Left cardiac atrium (tissue), 4 donors: ENCODE measurements around the gene CUEDC1. TPM values are rescaled to one million over a fixed set of nuclear protein-coding genes. Genes with fewer than 3 reads are reported as not detected.

Experiments
- ATAC-seq, 2 donors: fragments of 200-7000 bp; cut with Tn5 transposase; one replicate each; pipeline ENCODE4 v1.9.1; 2020; ENCODE audit warnings: mild to moderate bottlenecking in 2 of 2, moderate library complexity in 2 of 2
- DNase-seq: peaks from one replicate; pipeline ENCODE4 v3.0.0-alpha.2; 2020
- intact Hi-C, 2 donors: fragments of 100-400 bp; cut with DNase I; formaldehyde crosslinking; loops; one replicate each; pipeline versions ENCODE4 v1.14.1 to v1.15.1; 2022 to 2023
- total RNA-seq, 2 donors: library from RNA; stranded (reverse); fragmentation: NEBNext Ultra II Directional; extraction: Animal tissue kit (Norgen Biotek cat#: 25700); gene quantifications; one replicate each; pipeline ENCODE4 v1.2.1, GENCODE V29; 2021
- donor health status: DM: no; HTN: yes; CAD: no.
- donor health status: DM: no; HTN: yes; CAD: no; lungs with severe emphysema.
- donor health status: DM: yes; HTN: yes; CAD: no.
- donor health status: Dilated cardiomyopathy.

The CUEDC1 gene
- total RNA-seq, 2 donors from 2014 or later = 38.3 to 45.5 TPM

- DNase-seq = peak; percentile 84
- intact Hi-C loops = loop anchor here in 1 of 2 donors (5.0 kb wide), 2 partner anchors 38 to 57 kb away; partner anchors contain the start of gene MRPS23
- peak; percentile 56 to 76 for ATAC-seq
Measured at GRCh38 chr17:57889892-57890856, 65.0 kb downstream of the CUEDC1 start.

- intact Hi-C loops = no loop called here
- DNase-seq = no peak
- no peak for ATAC-seq
Measured at GRCh38 chr17:57889252-57889651, 66.0 kb downstream of the CUEDC1 start.

GRCh38 chr17:57888311-57889216 lies 66.6 kb downstream of the CUEDC1 start:
- intact Hi-C loops = no loop called here
- no peak for ATAC-seq
- no peak for DNase-seq

- DNase-seq (no peak), ATAC-seq (no peak)
- intact Hi-C loops = no loop called here
Measured at GRCh38 chr17:57887161-57887560, 68.1 kb downstream of the CUEDC1 start.

- DNase-seq (no peak), ATAC-seq (no peak)
- intact Hi-C loops = no loop called here
Measured at GRCh38 chr17:57886020-57886419, 69.2 kb downstream of the CUEDC1 start.

GRCh38 chr17:57885148-57885915 lies 69.9 kb downstream of the CUEDC1 start:
- ATAC-seq (no peak), DNase-seq (no peak)
- intact Hi-C loops = no loop called here

DNA sequence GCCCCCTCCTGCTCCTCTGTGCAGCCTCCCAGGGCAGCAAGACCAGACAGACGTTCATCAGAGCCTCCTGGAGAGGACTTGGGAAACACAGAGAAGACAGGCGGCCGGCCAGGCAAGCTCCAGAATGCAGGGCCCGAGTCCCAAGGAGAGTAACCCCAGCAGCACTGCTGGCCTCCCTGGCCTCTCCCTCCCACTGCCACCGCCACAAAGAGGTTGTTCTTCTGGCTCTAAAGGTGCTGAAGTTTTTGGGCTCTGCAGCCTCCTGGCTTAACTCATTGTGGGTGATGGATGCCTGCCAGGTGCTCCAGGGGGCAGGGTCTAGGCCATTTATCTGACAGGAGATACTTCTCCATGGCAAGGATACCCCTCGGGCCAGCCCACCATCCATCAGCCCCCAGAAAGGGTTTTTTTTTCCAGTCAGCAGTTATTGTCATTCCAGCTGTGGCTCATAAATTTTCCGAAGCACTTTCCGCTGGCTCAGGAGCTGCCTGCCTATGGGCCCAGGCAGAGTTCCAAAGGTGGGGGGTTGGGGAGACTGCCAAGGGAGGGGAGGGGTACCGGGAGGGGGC lies 73.3 kb downstream of the CUEDC1 start:
- intact Hi-C loops = no loop called here
- peak; percentile 5 to 64 for ATAC-seq
- DNase-seq = no peak

- peak; percentile 22 to 51 for ATAC-seq
- no peak for DNase-seq
- intact Hi-C loops = no loop called here
Measured at GRCh38 chr17:57881143-57881542, 74.1 kb downstream of the CUEDC1 start.

- intact Hi-C loops = no loop called here
- DNase-seq (no peak), ATAC-seq (no peak)
Measured at GRCh38 chr17:57880086-57880456, 75.1 kb downstream of the CUEDC1 start.

- ATAC-seq = no peak
- intact Hi-C loops = no loop called here
Measured at GRCh38 chr17:57879437-57880085, 75.7 kb downstream of the CUEDC1 start.

GRCh38 chr17:57877803-57878377 lies 77.3 kb downstream of the CUEDC1 start:
- intact Hi-C loops = no loop called here
- ATAC-seq (no peak), DNase-seq (no peak)

More at GRCh38 chr17:57879437-57880085, 75.7 kb downstream of the CUEDC1 start:
- DNase-seq = no peak

- no peak for DNase-seq
- no peak for ATAC-seq
- intact Hi-C loops = no loop called here
Measured at GRCh38 chr17:57876866-57877237, 78.4 kb downstream of the CUEDC1 start.

DNA sequence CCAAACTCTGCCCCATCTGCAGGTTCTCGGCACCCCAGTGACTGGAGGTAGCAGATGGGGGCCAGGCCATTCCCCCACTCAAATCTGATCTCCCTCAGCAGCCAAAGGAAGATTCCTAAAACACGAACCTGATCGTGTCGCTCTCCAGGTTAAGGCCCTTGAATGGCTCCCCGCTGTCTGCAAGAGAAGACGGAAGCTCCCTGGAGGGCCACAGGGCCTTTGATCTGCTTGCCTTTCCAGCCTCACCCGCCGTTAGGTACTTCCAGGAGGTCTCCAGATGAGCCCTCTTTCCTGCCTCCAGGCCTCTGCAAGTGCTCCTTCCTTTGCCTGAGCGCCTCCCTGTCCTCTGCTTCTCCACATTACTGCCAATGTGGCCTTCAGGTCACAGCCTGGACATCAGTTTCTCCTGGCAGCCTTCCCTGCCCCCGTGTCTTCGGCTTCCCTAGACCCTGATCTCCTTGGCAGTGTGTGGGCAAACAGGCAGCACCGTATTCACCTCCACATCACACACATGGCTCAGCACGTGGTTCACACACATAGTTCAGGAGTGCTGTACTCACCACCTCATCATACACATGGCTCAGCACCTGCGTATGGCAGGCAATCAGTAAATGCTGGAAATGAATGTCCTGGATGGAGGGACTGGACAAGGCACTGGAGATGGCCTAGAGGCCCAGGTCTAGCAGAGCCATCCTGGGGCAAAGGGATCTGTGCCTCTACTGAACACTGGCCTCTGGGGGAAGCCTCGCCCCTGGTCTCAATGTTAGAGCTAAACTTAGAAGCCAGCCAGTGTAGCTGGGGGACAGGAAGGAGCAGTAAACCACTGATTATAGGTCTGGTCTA lies 79.0 kb downstream of the CUEDC1 start:
- no peak for DNase-seq
- no peak for ATAC-seq
- intact Hi-C loops = no loop called here

DNA sequence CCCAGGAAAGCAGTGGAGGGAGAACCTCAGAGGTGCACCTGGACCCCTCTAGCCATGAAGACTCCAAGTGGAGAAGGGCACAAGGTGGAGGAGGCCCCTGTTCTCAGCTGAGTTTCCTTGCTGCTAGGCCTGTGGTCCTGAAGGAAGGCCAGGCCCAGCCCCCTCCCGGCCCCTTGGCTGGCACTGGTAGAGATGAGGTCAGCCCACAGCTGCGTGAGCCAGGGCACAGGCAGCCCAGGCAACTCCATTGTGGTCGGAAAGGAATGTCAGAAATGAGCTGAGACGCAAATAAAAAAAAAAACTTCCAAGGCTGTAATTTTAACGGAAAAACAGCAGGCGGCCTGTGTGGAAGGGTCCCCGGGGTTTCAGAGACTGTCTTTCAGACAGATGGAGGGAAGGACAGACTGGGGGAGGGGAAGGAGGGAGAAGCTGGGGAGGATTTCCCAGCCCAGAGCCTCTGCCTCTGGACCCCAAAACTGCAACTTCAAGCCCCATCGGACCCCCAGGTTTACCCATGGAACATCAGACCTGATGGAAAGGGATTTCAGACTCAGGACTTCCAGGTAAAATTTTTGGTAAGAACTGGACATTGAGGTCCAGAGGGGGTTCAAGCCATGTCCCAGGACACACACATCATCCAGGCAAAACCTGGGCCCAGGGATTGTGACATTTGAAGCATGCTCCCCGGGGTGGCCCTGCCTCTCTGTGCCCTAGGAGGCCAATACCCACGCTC lies 79.8 kb downstream of the CUEDC1 start:
- ATAC-seq = peak; percentile 91 to 95
- DNase-seq = peak; percentile 84
- intact Hi-C loops = no loop called here

DNA sequence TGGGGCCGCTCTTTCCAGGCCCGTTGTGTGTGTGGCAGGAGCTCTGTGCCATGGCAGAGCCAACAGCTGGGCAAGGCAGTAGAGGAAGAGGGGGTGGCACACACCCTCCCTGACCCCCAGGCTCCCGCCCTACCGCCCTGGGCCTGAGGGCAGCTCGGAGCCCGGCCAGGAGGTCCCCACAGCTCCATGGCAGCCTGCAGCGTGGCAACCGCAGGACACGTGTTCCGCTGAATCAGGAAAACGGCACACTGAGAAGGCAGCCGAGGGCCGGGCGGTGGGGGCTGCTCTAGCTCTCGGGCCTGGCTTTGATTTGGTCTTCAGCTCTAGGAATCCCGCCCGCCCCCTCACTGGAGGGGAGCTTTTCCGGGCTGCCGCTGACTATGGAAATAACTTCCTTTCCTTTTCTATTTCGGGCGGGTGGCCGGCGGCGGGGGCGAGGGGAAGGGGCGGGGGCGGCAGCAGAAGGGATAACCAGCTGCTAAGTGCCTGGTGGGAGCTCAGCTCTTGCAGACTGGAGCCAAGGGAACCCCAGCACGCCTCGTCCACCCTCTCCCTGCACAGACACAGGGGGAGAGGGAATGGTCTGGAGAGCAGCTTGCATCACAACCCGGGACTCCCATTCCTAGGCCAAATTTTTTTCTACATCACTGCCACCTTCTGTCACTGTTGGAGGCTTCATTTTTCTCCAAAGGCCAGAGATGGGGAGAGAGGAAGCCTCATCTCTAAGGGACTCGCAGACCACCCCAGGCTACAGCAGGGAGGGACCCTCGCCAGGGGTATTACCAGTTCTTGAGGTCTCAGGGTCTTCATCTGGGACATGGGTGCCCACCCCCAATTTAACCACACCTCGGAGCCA lies 80.5 kb downstream of the CUEDC1 start:
- intact Hi-C loops = no loop called here
- ATAC-seq = peak; percentile 77 to 86
- peak; percentile 81 for DNase-seq

DNA sequence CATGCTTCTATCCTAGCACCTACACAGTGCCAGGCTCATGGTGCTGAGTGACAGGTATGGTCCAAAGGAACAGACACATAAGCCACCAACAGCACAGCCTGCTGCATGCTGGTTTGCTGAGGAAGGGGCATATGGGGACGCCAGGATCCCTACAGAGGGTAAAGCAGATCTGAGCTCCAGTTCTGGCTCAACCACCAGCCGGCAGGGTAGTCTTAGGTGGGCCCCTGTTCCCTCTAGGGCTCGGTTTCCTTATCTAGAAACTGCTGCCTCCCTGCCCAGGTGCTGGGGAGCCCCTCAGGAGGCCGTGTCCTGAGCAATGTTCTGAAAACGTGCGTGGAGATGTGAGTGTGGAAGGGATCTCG lies 81.2 kb downstream of the CUEDC1 start:
- intact Hi-C loops = no loop called here
- ATAC-seq (no peak), DNase-seq (no peak)
